ENCODE results near the gene ZNF787. TPM values are rescaled to one million over a fixed set of nuclear protein-coding genes. Genes with fewer than 3 reads are reported as not detected.

The ZNF787 gene
- total RNA-seq, 5 donors from 2014 or later (not counting 1 experiment from before 2014, with no cell fraction given): 20.6 to 38.6 (median 34.9) TPM

GRCh38 chr19:56125806-56126590 is 4.9 kb upstream of the ZNF787 start:
- H3K27me3 Mint-ChIP-seq: no peaks in the 10 kb centered on the region
- ChIA-PET CTCF (no interaction called here), POLR2A (no interaction called here)

GRCh38 chr19:56124578-56124977 is 3.5 kb upstream of the ZNF787 start:
- Mint-ChIP-seq H3K4me3 (peak overlapping the region in 1 of 3 donors; percentile 42), H3K4me1 (peaks cover 26 to 31% (median 30%) of the 10 kb centered on the region in 3 donors), H3K27ac (peak overlapping the region; percentile 41 to 76), H3K27me3 (no peaks in the 10 kb centered on the region), H3K9me3 (no peaks in the 10 kb centered on the region), H3K36me3 (no peaks in the 10 kb centered on the region)
- Histone ChIP-seq H3K36me3 (ENCODE audit: control insufficient read depth in 2 of 2, extremely low read depth in 1 of 2, insufficient read depth in 1 of 2, low read length in 1 of 2) (no peaks in the 10 kb centered on the region), H3K4me1 (ENCODE audit: control insufficient read depth in 1 of 2, extremely low read depth in 1 of 2, insufficient read depth in 2 of 2, low read length in 2 of 2) (peaks cover 37% of the 10 kb centered on the region in 2 experiments), H3K27ac (ENCODE audit: low read length) (peak overlapping the region; percentile 55), H3K9me3 (no peaks in the 10 kb centered on the region), H3K4me3 (ENCODE audit: control insufficient read depth in 1 of 2, extremely low read depth in 1 of 2, low read length in 1 of 2) (no peak overlapping the region), H3K27me3 (replicated peaks in 1 of 2; ENCODE audit: control insufficient read depth in 2 of 2, extremely low read depth in 1 of 2, insufficient read depth in 2 of 2, low read length in 1 of 2) (peaks cover 0 to 3% of the 10 kb centered on the region in 2 experiments)
- 53% methylated on average over 4 of the region's 4 CpGs for WGBS (ENCODE audit: insufficient coverage)
- ATAC-seq (replicated peaks in 1 of 4) (peak in 1 of 4 experiments; percentile 29), DNase-seq (peak in 27 of 35 experiments; percentile 22 to 76 (median 51))
- CTCF ChIA-PET: no interaction called here
- POLR2A ChIA-PET: interaction anchor here in 1 of 2 donors (0.6 kb wide), 1 partner anchor 1792 kb away, joined by 5 read pairs; the partner anchor contains the start of gene ZNF417

More at GRCh38 chr19:56125806-56126590, 4.9 kb upstream of the ZNF787 start:
- Mint-ChIP-seq H3K27ac (peak overlapping the region in 1 of 2 donors; percentile 3), H3K4me3 (no peak overlapping the region), H3K36me3 (no peaks in the 10 kb centered on the region), H3K4me1 (peaks cover 21 to 24% (median 24%) of the 10 kb centered on the region in 3 donors), H3K9me3 (no peaks in the 10 kb centered on the region)
- H3K27me3 ChIP-seq (replicated peaks in 1 of 2; ENCODE audit: control insufficient read depth in 2 of 2, extremely low read depth in 1 of 2, insufficient read depth in 2 of 2, low read length in 1 of 2): peaks cover 0 to 3% of the 10 kb centered on the region in 2 experiments
- no peaks in the 10 kb centered on the region for H3K9me3 ChIP-seq
- ATAC-seq (replicated peaks in 1 of 4) (no peak), DNase-seq (no peak)
- no peak overlapping the region for H3K27ac ChIP-seq (ENCODE audit: low read length)
- WGBS (ENCODE audit: insufficient coverage): 85% methylated on average over 5 of the region's 16 CpGs
- H3K36me3 ChIP-seq (ENCODE audit: control insufficient read depth in 2 of 2, extremely low read depth in 1 of 2, insufficient read depth in 1 of 2, low read length in 1 of 2): no peaks in the 10 kb centered on the region
- peaks cover 28 to 37% of the 10 kb centered on the region in 2 experiments for H3K4me1 ChIP-seq (ENCODE audit: control insufficient read depth in 1 of 2, extremely low read depth in 1 of 2, insufficient read depth in 2 of 2, low read length in 2 of 2)
- no peak overlapping the region for H3K4me3 ChIP-seq (ENCODE audit: control insufficient read depth in 1 of 2, extremely low read depth in 1 of 2, low read length in 1 of 2)

GRCh38 chr19:56123266-56123891 is 2.3 kb upstream of the ZNF787 start:
- ATAC-seq (replicated peaks in 1 of 4): no peak
- POLR2A ChIA-PET: no interaction called here

GRCh38 chr19:56120371-56121179 is 520 bp downstream of the ZNF787 start:
- Histone ChIP-seq H3K27me3 (replicated peaks in 1 of 2; ENCODE audit: control insufficient read depth in 2 of 2, extremely low read depth in 1 of 2, insufficient read depth in 2 of 2, low read length in 1 of 2) (no peaks in the 10 kb centered on the region), H3K4me1 (ENCODE audit: control insufficient read depth in 1 of 2, extremely low read depth in 1 of 2, insufficient read depth in 2 of 2, low read length in 2 of 2) (peaks cover 20 to 57% of the 10 kb centered on the region in 2 experiments), H3K27ac (ENCODE audit: low read length) (peak overlapping the region; percentile 95), H3K9me3 (no peaks in the 10 kb centered on the region), H3K36me3 (ENCODE audit: control insufficient read depth in 2 of 2, extremely low read depth in 1 of 2, insufficient read depth in 1 of 2, low read length in 1 of 2) (no peaks in the 10 kb centered on the region), H3K4me3 (ENCODE audit: control insufficient read depth in 1 of 2, extremely low read depth in 1 of 2, low read length in 1 of 2) (peak overlapping the region; percentile 50 to 88)
- no peaks in the 10 kb centered on the region for H3K9me3 Mint-ChIP-seq
- H3K27me3 Mint-ChIP-seq: no peaks in the 10 kb centered on the region
- DNase-seq (peak; percentile 41 to 90 (median 71)), ATAC-seq (replicated peaks in 1 of 4) (peak; percentile 40 to 46 (median 42))
- WGBS (ENCODE audit: insufficient coverage): under 1% methylated on average over 54 of the region's 99 CpGs
- peak overlapping the region; percentile 88 for H3K27ac Mint-ChIP-seq
- ChIA-PET CTCF (interaction anchor here in 1 of 2 donors (0.6 to 1.0 kb wide), 3 partner anchors 16 to 466 kb away, joined by 3 read pairs; no protein-coding TSS in a partner anchor), POLR2A (interaction anchor here (0.6 to 1.1 kb wide), 4 partner anchors 20 to 1983 kb away, joined by 3 to 5 read pairs (median 4); partner anchors contain the start of genes CNOT3 (in 1 of the 2) and ZNF444 (in 1 of the 2))
- peaks cover 48 to 54% (median 52%) of the 10 kb centered on the region in 3 donors for H3K4me1 Mint-ChIP-seq
- H3K36me3 Mint-ChIP-seq: no peaks in the 10 kb centered on the region
- peak overlapping the region; percentile 79 to 90 (median 85) for H3K4me3 Mint-ChIP-seq

More at GRCh38 chr19:56123266-56123891, 2.3 kb upstream of the ZNF787 start:
- H3K36me3 ChIP-seq (ENCODE audit: control insufficient read depth in 2 of 2, extremely low read depth in 1 of 2, insufficient read depth in 1 of 2, low read length in 1 of 2): no peaks in the 10 kb centered on the region
- H3K9me3 ChIP-seq: no peaks in the 10 kb centered on the region
- Mint-ChIP-seq H3K4me1 (peaks cover 35 to 42% (median 39%) of the 10 kb centered on the region in 3 donors), H3K9me3 (no peaks in the 10 kb centered on the region), H3K27me3 (no peaks in the 10 kb centered on the region), H3K4me3 (peak overlapping the region in 2 of 3 donors; percentile 2 to 42), H3K27ac (peak overlapping the region in 1 of 2 donors; percentile 66), H3K36me3 (no peaks in the 10 kb centered on the region)
- H3K27ac ChIP-seq (ENCODE audit: low read length): no peak overlapping the region
- no peak for DNase-seq
- no peak overlapping the region for H3K4me3 ChIP-seq (ENCODE audit: control insufficient read depth in 1 of 2, extremely low read depth in 1 of 2, low read length in 1 of 2)
- CTCF ChIA-PET: no interaction called here
- no peaks in the 10 kb centered on the region for H3K27me3 ChIP-seq (replicated peaks in 1 of 2; ENCODE audit: control insufficient read depth in 2 of 2, extremely low read depth in 1 of 2, insufficient read depth in 2 of 2, low read length in 1 of 2)
- 100% methylated on average over 7 of the region's 16 CpGs for WGBS (ENCODE audit: insufficient coverage)
- peaks cover 37 to 47% of the 10 kb centered on the region in 2 experiments for H3K4me1 ChIP-seq (ENCODE audit: control insufficient read depth in 1 of 2, extremely low read depth in 1 of 2, insufficient read depth in 2 of 2, low read length in 2 of 2)

GRCh38 chr19:56120002-56120370 is 1.1 kb downstream of the ZNF787 start:
- Histone ChIP-seq H3K4me1 (ENCODE audit: control insufficient read depth in 1 of 2, extremely low read depth in 1 of 2, insufficient read depth in 2 of 2, low read length in 2 of 2) (peaks cover 14 to 53% of the 10 kb centered on the region in 2 experiments), H3K36me3 (ENCODE audit: control insufficient read depth in 2 of 2, extremely low read depth in 1 of 2, insufficient read depth in 1 of 2, low read length in 1 of 2) (no peaks in the 10 kb centered on the region), H3K27me3 (replicated peaks in 1 of 2; ENCODE audit: control insufficient read depth in 2 of 2, extremely low read depth in 1 of 2, insufficient read depth in 2 of 2, low read length in 1 of 2) (no peaks in the 10 kb centered on the region), H3K27ac (ENCODE audit: low read length) (peak overlapping the region; percentile 82), H3K9me3 (no peaks in the 10 kb centered on the region), H3K4me3 (ENCODE audit: control insufficient read depth in 1 of 2, extremely low read depth in 1 of 2, low read length in 1 of 2) (peak overlapping the region in 1 of 2 donors; percentile 60)
- H3K4me3 Mint-ChIP-seq: peak overlapping the region; percentile 70 to 90 (median 79)
- DNase-seq (no peak), ATAC-seq (replicated peaks in 1 of 4) (no peak)
- 45% methylated on average over 7 of the region's 8 CpGs for WGBS (ENCODE audit: insufficient coverage)
- POLR2A ChIA-PET: no interaction called here
- H3K9me3 Mint-ChIP-seq: no peaks in the 10 kb centered on the region
- peaks cover 50 to 55% (median 53%) of the 10 kb centered on the region in 3 donors for H3K4me1 Mint-ChIP-seq
- CTCF ChIA-PET: no interaction called here
- peak overlapping the region; percentile 88 for H3K27ac Mint-ChIP-seq
- H3K27me3 Mint-ChIP-seq: no peaks in the 10 kb centered on the region
- no peaks in the 10 kb centered on the region for H3K36me3 Mint-ChIP-seq

GRCh38 chr19:56119582-56119978 is 1.5 kb downstream of the ZNF787 start:
- Mint-ChIP-seq H3K36me3 (no peaks in the 10 kb centered on the region), H3K27me3 (no peaks in the 10 kb centered on the region), H3K4me3 (peak overlapping the region; percentile 70 to 90 (median 79)), H3K9me3 (no peaks in the 10 kb centered on the region), H3K27ac (peak overlapping the region; percentile 88), H3K4me1 (peaks cover 50 to 56% (median 54%) of the 10 kb centered on the region in 3 donors)
- WGBS (ENCODE audit: insufficient coverage): 80% methylated on average over 13 of the region's 16 CpGs
- ATAC-seq (replicated peaks in 1 of 4) (no peak), DNase-seq (no peak)
- no peaks in the 10 kb centered on the region for H3K9me3 ChIP-seq
- ChIA-PET CTCF (no interaction called here), POLR2A (no interaction called here)
- peak overlapping the region in 1 of 2 donors; percentile 60 for H3K4me3 ChIP-seq (ENCODE audit: control insufficient read depth in 1 of 2, extremely low read depth in 1 of 2, low read length in 1 of 2)
- no peaks in the 10 kb centered on the region for H3K36me3 ChIP-seq (ENCODE audit: control insufficient read depth in 2 of 2, extremely low read depth in 1 of 2, insufficient read depth in 1 of 2, low read length in 1 of 2)
- H3K27ac ChIP-seq (ENCODE audit: low read length): peak overlapping the region; percentile 82
- no peaks in the 10 kb centered on the region for H3K27me3 ChIP-seq (replicated peaks in 1 of 2; ENCODE audit: control insufficient read depth in 2 of 2, extremely low read depth in 1 of 2, insufficient read depth in 2 of 2, low read length in 1 of 2)
- H3K4me1 ChIP-seq (ENCODE audit: control insufficient read depth in 1 of 2, extremely low read depth in 1 of 2, insufficient read depth in 2 of 2, low read length in 2 of 2): peaks cover 13 to 53% of the 10 kb centered on the region in 2 experiments

All from T-cell (primary cell).